Activated T-cell treated with anti-CD3 and anti-CD28 coated beads for 48 hours (primary cell): ENCODE measurements around the gene SHB.
A peak's percentile ranks its signal among the peaks of the same experiment; 100 is the strongest.
"Not testable (repeated sequence)": the region's sequence is repeated elsewhere in the genome, so short reads cannot be mapped to it uniquely, and the experiment has no call there.

Experiments
- DNase-seq: peaks from one replicate; pipeline ENCODE4 v3.0.0-alpha.2; 2020; ENCODE audit warnings: low read depth

Gene SHB

DNA sequence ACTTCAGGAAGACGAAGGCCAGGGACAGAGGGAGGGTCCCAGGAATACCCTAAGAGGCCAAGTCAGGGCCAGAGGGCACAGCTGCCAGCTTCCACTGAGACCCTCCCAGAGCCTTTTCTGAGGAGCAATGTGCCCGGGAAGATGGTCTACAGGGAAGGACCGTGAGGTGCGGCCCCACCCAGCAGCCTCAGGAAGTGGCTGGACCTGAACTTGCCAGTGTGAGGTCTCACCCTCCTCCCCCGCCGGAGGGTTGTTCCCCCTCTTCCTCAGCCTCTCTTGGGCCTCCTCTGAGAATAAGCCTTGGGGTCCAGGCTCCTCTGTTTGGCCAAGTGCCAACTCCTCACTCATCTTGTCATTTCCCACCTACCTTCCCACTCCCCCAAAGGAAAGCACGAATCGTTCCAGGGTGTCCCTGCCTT lies 151.7 kb downstream of the SHB start:
- DNase-seq: no peak

DNA sequence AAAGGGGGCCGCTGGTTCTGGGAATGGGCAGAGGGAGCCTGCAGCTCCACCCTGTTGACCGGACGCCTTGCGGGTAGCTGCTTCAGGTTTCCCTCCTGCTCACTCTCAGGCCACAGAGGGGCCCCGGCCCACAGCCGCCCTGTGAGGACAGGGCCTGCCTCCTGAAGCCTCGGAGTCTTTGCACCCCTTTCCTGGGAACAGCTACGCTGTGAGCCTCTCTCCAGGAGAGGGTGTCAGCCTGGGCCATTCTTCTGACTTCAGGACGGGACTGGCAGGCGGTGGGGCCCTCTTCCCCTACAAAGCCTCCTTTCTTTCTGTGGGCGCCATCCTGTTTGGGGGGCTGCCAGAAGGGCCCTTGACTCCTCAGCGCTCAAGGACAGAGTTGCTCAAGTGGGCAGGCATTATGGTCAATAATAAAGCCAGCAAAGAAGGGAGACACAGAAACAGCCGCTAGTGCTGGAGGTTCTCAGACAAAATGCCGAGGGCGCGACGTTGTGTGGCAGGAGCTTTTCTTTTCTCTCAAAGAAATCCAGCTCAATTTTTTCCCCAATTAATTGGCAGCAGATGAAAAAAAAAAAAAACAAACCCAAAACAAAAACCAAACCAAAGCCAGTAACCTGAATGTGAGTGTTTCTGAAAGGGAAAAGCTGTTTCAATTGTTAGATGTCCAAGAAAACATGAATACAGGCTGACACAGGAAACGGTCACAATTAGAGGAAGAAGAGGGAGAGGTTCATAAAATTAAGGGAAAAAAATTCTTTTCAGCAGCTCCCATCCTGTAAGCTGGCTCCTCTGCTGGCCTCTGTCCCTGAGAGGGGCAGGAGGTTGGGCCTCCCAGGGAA lies 152.3 kb downstream of the SHB start:
- no peak for DNase-seq

DNA sequence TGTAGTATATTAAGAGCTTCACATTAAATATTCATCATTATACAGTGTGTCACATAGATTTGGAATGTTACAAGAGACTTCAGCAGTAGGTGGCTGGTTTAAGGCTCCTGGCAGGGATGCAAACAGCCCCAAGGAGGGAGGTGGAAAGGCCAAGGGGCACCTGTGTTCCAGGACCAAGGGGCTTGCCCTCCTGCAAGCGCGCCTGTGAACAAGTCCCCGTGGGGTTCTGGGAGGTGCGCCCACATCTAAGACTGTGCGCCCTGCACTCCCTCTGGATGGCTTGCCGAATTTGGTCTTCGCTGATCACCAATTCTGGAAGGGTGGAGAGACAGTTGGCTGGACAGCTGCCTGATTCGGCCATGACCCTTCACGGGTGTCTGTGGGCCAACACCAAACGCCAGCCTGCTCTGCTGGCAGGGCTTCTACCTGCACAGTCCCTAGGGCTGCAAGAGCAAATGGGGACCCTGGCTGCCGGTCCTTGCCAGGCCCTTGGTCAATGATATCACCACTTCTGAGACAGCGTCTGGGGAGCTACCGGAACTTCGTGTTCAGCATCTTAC lies 153.0 kb downstream of the SHB start:
- DNase-seq: no peak

GRCh38 chr9:37914701-37915358 lies 154.2 kb downstream of the SHB start:
- no peak for DNase-seq

GRCh38 chr9:37914154-37914551 lies 154.9 kb downstream of the SHB start:
- DNase-seq: no peak

DNA sequence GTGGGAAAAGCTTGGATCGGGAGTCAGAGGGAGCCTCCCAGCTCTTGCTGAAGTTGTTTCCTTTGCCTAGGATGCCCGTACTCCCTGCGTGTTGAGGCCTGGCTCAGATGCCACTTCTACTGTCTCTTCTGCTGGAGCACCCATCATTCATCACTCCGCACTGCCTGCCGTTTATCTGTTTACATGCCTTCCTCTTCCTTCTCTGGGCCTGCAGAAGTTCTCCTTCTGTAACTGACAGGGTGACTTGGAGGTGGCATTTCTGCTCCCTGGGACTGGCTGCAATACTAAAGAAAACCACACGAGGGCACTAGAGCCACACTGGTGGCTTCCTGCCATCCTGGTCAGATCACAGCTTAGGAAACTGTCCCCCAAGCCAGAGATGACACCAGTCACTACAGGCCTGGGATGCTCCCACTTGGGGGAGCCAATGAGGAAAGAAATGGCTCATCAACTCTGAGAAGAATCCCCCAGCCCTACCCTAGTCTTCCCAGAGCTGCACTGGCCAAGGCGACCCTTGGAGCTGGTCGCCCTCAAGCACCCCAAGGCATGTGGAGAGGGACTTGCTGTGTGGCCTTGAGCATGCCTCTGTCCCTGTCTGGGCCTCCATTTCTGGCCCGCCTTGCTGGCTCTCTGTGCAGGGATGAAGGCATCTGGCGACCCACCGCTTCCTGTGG lies 155.4 kb downstream of the SHB start:
- DNase-seq: peak; percentile 70

DNA sequence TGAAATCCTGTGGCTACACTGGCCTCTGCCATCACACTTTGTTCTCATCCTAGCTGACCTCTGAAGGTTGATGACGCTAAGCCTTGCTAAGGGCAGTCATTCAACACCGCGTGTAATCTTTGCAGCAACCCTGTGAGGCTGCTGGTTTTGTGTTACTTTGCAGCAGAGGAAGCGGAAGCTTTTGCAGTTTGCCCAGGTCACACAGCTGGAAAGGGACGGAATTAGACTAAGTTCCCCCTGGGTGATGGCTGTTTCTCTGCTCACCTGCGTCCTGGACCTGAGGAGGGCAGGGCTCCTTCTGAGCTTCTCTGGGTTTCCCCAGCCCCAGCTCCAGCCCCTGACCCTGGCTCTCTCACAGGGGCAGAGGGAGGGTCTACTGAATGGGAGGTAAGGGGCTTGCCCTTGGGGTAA lies 157.8 kb downstream of the SHB start:
- DNase-seq: no peak

GRCh38 chr9:37910271-37910670 lies 158.8 kb downstream of the SHB start:
- DNase-seq: no peak

GRCh38 chr9:37909836-37910235 lies 159.2 kb downstream of the SHB start:
- not testable (repeated sequence) for DNase-seq

GRCh38 chr9:37909326-37909725 lies 159.7 kb downstream of the SHB start:
- DNase-seq: no peak

DNA sequence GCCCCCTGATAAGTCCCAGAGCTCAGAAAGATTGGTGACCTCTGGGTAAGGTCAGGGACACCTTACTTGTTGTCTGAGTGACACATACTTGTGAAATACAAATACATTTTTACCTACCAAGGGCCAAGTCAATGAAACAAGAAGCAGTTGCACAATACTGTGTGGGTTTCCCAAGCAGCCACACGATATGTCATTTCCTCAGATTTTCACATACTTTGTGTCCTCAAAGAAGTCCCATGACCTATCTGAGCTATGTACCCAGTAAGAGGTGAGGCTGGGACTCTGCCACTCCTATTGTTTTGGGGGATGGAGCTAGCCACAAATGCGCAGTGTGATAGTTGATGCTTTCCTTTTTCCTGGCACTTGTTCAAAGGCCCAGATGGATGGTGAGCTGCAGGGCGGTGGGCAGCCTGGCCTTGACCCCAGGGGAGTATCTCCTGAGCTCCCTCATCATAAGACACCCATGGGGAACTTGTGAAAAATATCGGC lies 160.3 kb downstream of the SHB start:
- DNase-seq: no peak

- no peak for DNase-seq
These were observed 160.7 kb downstream of the SHB start for GRCh38 chr9:37908283-37908682.

GRCh38 chr9:37906312-37907239 lies 162.5 kb downstream of the SHB start:
- no peak for DNase-seq

DNA sequence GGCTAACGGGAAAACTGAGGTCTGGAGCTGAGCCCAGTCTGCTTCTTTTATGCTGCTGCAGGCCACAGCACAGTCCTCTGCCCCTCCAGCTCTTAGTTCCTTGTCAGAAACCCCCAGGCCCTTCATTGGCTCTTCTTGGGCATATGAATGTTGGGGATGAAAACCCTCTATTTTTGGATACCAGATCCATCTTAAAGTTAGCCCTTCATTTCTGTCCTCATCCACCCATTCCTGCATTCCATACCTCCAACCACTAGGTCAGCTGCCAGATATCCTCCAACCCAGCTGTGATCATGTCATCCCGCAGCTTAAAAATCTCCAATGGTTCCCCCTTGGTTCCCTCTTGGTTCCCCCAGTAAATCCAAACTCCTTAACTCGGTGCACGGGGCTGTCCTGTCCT lies 163.3 kb downstream of the SHB start:
- no peak for DNase-seq

GRCh38 chr9:37905131-37905505 lies 163.9 kb downstream of the SHB start:
- DNase-seq: no peak

DNA sequence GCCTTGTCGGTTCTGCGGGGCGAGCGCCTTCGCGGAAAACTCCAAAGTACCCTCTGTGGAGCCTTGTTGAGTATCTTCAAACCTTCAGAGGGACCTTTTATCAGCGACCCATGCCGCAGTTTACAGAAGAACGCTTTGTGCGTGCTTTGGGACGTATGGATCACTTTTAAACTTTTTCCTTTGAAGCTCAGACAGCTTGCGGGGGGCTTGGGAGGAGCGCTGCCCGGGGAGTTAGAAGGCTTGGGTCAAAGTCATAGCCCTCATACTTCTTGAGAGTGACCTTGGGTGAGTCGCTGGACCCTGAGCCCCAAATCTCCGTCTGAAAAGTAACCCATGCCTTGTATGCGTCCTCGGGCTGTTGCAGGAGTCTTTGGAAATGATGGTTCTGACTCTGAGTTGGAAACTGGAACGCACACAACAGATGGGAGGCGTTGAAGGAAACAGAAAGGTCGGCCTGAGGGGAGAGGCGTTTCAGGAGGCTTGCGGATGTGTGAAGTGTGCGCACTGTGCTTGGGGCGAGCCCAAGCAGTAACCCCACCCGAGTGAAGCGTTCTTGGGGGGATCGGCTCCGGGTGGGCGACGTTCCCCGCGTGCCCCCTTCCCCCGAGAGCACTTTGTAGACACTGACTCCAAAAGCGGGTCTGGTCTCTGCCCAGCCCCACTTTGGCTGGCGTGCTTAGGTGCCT lies 164.4 kb downstream of the SHB start:
- DNase-seq: no peak

GRCh38 chr9:37903647-37904444 lies 165.2 kb downstream of the SHB start, which contains the start of gene SLC25A51:
Gene SLC25A51, minus strand, starts transcription at chr9:37904127. Its CDS starts 15,577 bp downstream, at chr9:37888550.
- DNase-seq: peak; percentile 92

GRCh38 chr9:37902796-37903646 lies 166.0 kb downstream of the SHB start:
- DNase-seq: no peak

- DNase-seq: no peak
These were observed 166.9 kb downstream of the SHB start for GRCh38 chr9:37902131-37902530.
